Hematopoietic multipotent progenitor cell treated with erythropoietin and hydrocortisone succinate and interleukin-3 and kit ligand, for 8 days (in vitro differentiated cells): Measurements from ENCODE around the gene EMP2.
"Not testable (repeated sequence)": the region's sequence is repeated elsewhere in the genome, so short reads cannot be mapped to it uniquely, and the experiment has no call there.

Experiments used
- DNase-seq: peaks from one replicate; pipeline ENCODE4 v3.0.0-alpha.2; 2015

The EMP2 gene

DNA sequence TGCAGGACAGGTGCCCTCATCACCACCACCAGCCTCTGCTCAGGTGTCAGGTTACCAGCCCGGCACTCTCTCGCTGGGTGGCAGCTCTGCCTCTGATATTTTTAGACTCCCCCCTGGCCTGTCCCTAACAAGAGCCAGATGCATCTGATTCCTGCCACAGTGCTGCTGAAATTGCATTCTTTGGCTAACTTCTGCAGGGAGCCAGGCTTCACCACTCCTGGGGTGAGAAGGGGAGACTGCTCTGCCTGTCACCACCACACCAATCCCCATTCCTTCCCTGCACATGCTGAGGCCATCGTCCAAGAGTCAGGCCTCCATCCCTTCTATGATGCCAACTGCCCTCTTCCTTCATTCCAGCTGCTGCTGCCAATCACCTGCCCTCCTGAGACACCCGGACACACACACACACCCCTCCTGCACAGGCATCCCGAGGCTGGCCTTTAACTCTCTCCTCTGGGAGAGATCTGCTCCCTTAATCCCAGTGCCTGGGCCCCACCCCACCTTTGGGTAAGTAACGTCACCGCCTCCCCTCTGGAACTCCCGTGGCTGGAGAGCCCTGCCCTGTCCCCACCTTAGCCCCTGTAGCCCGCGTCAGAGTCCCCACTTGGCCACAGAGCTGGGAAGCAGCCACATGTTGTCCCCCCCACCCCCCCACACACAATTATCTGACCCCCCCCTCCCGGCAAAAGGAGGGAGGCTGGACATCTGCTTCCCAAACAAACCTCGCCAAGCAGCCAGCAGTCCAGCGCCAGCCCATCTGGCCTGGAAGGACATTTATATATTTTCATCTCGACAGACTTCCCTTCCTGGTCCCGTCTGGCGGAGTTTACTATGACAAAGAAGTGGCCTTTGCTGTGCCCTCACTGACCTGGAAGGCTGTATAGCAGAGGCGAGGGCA is 2.8 kb downstream of the EMP2 start:
- no peak for DNase-seq

DNA sequence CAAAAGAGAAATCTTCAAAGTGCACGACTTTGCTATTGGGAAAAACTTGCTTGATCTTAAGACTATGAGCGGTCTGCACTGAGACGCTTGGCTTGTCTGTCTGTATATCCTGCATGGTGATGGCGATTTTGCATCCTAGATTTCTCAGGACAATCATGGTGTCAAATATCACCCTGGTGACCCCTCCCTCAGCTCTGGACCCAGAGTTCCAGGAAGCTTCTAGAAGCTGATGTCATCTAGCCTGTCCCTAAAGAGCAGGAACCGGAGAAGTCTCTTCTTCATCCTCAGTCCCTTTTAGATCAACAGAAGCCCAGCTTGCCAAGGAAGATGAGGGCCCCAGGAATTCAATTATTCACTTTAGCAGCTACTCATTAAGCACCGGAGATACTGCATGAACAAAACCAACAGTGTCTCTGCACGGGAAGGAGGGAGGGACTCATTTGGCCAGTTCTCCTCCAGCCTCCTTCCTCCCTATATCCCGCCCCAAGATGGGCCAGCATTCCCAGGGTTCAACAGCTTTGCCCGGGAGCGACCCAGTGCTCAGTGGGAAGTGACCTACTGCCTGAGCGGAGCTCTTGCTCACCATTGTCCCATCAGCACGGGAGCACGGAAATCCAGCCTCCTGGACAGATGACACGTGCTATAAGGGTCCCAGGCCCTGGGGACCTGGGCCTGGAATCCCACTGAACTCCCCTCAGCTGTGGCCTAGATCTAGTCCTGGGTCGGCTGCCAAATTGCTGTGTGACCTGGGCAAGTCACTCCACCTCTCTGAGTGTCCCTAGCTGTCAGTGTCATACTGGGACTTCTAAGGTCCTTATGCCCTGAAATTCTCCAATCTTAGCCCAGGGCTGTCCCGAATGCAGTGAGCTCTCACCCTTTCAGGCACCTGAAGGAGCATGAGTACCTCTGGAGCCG is 3.8 kb downstream of the EMP2 start:
- no peak for DNase-seq

DNA sequence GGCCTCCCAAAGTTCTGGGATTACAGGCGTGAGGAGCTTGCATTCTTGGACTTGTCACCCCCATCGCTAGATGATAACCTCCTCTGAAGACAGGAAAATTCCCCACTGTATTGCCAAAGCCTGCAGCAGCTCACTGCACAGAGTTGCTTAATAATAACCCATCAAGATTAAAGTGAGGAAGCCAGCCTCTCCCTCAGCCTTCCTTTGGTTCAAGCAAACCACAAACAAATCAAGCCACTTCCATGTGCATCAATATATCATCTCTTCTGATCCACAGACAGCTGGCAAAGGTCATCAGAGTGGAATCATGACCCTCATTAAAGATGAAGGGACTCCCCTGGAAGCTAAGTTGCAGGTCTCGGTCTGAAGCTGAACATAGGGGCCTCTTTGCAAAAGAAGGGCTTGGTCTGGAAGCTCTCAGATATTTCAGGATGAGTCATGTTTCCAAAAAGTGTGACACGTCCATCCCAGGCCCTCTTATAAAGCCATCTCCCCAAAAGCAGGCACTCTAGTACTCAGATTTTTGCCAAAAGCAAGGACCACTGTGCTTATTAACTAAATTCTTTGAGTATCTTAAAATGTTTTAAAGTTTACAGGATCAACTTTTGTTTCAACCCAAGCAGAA is 4.8 kb downstream of the EMP2 start:
- no peak for DNase-seq

DNA sequence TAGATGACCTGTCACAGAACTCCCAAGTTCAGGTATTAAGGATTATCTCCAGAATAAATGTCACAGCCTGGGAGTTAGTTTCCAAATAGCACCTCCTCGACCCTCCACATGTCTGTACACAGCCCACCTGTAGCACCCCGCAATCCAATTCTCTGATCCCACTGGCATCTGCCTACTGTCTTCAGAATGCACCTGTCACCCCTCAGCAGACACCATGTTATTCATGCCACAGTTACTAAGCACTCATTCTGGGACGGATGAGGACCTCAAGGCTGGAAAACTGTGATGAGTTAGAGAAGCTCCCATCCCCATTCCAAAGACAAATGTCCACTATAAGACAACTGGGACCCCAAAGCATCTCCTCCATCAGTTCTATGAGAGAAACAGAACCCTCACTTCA is 7.8 kb downstream of the EMP2 start:
- DNase-seq, result no peak

DNA sequence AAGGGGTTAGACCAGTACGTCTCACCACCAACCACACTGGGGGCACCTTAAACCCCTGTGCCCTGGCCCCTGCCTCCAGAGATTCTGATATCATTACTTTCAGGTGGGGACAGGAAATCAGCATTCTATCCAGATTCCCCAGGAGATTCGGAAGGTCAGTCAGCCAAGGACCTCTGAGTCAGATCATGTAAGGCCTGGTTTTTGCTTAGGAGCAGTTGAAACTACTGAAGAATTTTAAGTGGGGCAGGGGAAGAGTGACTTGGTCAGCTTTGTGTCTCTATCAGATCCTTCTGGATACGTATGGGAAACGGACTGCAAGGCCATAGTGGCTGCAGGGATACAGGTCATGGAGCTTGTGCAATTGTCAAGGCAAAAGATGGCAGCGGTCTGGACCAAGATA is 9.0 kb downstream of the EMP2 start:
- no peak for DNase-seq

DNA sequence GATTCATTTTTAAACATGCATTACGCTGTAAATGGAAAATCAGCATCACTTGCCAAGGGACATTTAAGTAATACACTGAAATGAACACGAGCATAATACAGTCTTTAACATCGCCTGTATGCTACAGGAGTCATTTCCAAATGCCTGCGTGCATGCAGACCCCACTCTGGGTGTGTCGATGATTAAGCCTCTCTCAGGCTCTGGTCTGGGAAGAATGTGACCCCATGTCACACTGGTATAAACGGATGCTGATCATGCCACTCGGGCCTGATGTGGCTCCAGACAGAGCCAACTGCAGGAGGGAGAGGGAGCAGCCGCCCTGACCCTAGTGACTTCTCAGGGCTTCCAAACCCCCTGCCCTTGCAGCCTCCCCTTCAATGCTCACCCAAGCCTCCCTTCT is 10.8 kb downstream of the EMP2 start:
- no peak for DNase-seq

DNA sequence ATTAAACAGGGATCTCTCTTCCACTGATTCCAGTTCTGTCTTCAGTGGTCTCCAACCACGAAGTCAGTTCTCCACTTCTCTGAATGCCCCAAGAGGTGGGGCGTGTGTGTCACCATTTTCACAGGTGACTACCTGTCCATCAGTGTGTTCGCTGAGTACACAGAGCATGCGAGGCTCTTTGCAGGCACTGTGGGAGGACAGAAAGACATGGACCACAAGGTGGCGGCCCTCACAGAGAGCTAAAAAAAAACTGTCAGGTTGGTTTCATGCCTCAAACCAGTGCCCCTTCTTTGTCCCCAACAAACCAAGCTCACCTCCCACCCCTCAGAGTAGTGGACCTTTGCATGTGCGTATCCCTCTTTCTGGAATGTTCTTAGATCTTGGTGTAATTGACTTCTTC is 13.8 kb downstream of the EMP2 start:
- no peak for DNase-seq

DNA sequence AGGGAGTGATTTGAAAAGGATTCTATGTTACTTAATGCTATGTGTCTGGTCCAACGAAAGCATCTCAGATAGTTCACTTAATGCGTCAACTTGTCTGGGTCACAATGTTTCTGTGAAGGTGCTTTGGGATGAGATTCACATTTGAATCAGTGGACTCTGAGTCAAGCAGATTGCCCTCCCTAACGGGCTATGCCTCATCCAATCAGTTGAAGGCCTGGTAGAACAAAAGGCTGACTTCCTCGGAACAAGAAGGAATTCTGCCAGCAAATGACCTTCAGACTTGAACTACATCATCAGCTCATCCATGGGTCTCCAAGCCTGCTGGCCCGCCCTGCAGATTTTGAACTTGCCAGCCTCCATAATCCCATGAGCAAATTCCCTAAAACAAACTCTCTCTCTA is 15.2 kb downstream of the EMP2 start:
- DNase-seq, result no peak

DNA sequence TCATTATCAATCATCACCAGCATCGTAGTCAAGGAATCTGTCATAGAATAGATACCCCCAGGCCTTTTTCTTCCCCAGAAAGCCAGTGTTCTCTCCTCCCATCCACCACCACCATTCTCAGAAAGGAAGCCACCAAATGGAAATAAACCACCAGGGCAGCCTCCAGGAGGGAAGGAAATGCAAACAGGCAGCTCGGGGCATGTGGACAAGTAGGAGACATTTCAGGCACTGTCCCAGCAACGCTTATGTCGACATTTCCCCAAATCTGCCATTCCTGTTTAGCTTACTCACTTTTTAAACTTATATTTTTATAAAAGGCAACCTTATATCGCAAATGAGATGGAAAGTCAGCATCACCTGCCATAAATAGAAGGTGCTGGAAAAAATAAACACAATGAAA is 15.8 kb downstream of the EMP2 start:
- no peak for DNase-seq

DNA sequence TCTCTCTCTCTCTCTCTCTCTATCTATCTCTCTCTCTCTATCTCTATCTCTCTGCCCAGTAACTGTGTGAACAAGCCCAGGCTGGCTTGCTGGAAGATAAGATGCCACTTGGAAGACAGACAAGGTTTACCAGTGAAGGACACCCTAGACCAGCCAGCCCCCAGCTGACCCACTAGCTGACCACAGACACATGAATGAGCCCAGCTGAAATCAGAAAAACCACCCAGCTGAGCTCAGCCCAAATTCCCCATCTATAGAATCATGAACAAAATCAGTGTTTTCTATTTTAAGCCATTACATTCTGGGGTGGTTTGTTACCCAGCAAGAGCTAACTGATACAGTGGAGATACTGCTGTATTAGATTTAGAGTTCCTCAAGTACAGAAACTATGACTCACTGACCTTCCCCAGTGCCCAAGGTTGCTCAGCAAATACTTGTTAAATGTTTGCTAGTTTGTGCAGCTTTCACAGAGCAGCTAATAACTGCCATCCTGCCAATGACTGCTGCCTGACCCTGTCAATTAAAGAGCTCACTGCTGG is 18.0 kb downstream of the EMP2 start:
- DNase-seq, result no peak

DNA sequence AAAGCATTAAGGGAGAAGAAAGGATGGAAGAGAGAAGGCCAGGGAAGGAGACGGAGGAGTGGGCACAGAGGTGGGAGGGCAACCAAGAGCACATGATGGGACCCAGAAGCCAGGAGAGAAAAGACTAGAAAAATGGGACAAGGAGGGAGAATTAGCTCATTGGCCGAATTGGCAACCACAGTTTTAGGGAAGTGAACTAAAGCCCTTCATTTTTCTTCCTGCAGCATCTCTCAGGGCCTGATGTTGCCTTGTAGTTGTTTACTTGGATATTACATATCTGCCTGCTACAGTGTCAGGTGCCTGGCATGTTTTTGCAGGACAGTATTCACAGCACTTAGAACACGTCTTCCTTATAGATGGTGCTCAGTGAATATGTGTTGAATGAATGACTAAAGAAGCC is 19.0 kb downstream of the EMP2 start:
- DNase-seq, result no peak

DNA sequence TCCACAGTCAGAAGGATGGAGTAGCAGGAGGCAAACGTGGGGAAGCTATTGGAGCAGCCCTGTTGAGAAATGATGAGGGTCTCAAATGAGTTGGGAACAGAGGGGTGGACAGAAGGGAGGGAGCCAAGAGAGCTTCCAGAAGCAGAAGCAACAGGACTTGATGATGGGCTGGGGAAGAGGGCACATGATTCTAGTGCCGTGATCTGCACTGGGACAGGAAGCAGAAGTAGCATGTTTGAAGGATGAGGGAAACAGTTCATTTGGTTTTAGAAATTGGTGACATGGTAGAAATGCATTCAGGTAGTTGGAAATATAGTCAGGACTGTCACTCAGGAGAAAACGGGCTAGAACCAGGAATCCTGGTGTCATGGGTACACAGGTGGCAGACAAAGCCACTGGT is 19.4 kb downstream of the EMP2 start:
- DNase-seq, result no peak

DNA sequence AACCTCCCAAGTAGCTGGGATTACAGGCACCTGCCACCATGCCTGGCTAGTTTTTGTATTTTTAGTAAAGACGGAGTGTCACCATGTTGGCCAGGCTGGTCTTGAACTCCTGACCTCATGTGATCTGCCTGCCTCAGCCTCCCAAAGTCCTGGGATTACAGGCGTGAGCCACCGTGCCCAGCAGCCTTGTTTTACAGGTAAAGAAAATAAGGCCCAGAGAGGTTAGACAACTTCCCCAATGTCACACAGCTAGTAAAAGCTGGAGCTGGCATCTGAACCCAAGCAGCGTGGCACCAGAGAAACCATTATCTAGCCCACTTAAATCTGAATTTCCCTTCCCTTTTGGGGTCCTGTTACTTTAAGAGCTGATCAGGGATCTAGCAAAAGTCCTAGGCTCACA is 20.6 kb downstream of the EMP2 start:
- not testable (repeated sequence) for DNase-seq

DNA sequence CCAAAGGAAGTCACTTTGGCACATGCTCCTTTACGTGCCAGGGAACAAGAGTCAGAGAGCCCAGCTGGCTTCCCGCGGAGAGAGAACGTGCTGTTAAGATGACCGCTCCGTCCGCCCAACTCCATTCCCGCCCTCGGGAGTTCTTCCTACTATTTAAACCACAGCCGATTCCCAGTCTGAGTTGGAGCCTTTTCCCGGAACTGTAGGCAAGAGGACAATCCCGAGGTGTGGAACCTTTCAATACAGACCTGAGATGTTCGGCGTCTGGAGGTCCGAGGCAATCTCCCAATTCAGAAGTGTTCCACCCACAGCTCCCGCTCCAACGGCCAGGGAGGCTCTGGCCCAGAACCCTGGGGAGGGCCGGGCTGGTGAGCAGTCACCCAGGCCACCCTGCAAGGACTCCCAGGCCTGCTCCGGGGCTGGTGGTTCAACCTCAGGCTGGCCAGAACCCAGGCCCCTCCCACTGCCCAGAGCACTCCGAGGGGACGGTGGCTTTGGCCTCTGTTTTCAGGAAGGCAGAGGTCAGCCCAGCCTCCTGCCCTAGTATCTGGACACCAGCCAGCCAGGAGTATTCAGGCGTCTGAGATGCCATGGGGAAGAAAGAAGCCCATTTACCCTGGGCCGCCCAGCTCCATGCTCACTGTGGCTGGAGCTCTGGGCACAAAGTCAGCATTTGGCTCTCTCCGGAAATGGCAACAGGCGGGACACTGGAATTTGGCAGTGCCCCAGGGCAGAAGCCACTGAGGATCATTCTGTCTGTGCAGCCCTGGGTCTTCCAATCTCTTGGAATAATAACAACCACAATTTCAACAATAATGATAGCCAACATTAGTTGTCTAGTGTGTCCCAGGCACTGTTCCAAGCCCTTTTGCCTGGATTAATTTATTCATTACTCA is 21.4 kb downstream of the EMP2 start:
- DNase-seq, result no peak

DNA sequence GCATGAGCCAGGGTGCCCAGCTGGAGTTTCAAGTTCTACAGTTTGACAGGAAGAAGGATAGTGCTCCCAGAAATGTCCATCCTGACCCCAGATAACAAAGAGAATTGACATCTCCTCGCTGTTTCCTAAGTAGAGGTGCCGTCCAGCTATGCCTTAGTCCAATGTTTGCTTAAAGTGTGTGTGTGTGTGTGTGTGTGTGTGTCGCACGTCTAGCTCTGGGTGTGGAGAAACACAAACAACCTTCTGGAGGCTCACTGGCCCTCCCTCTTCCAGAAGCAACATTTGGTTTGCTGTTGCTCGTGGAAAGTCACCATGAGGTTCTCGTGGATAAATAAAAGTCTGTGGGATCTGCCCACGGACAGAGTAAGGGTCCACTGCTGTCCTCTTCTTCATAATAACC is 22.1 kb downstream of the EMP2 start:
- DNase-seq, result no peak

DNA sequence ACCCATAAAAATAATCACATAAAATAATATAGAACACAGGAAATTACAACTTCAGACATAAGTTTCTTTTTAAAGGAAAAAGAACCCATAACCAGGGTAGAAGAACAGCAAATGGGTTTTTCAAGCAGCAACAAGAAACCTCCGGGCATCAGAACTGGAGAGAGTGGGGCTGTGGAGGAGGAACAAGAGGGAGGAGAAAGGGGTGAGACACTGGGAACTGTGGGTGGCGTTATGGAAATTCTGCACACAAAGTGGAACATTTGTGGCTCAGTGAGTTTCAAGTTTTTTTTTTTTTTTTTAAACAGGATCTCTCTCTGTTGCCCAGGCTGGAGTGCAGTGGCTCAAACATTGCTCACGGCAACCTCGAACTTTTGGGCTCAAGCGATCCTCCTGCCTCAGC is 22.6 kb downstream of the EMP2 start:
- no peak for DNase-seq

DNA sequence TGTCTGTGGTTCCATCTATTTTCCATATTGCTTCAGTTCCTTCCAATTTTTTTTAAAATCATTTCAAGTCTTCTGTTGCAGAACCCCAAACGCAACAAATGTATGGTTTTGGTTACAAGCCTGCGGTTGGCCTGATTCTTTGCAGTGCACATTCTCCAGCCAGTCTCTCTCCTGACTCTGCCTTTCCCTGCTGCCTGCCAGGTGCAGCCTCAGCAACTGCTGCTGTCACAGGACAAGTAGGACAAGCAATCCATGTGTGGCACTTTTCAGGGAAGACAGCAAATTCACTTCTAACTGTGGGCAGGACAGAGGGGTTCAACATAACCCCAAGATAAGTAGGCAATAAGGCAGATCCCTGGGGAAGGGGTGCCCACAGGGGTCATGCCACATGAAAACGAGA is 24.2 kb downstream of the EMP2 start:
- DNase-seq, result no peak

DNA sequence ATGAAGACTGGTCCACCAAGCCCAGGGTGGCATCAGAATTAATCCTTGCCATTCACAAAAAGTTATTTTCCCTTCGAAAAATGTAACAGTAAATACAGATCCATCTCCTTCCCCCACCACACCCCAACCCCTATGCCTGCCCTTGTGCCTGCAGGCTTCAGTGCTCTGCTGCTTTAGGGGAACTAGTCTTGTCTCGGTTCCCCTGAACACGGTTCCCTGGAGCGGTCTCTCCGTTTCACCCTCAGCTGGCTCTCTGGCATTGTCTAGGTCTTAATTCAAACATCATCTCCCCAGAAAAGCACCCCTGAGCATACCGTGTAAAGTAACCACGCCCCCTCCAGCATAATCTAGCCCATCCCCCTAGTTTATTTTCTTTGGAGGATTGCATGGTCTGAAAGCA is 25.8 kb downstream of the EMP2 start:
- DNase-seq, result no peak

DNA sequence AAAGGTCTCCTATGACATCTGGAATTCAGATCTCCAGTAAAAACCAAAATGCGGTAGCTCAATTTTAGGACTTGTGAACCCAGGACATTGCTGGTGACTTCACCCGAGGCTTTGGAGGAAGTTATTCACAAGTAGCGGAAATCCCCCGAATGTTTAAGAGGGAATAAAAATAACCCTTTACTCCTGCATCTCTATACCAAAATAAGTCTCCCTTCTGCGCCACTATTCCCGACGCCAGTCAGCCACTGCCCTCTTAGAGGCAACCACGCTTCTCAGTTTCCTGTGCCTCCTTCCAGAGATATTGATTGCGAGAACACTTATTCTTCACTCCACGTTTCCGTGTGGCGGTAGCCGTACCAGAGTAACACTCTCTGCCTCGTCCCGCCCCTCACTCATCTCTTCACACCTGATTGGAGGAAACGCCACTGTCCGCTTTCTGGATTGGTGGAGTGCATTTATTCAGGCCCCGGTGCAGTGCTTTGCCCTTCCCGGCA is 27.4 kb downstream of the EMP2 start:
- DNase-seq, result peak; percentile 49

DNA sequence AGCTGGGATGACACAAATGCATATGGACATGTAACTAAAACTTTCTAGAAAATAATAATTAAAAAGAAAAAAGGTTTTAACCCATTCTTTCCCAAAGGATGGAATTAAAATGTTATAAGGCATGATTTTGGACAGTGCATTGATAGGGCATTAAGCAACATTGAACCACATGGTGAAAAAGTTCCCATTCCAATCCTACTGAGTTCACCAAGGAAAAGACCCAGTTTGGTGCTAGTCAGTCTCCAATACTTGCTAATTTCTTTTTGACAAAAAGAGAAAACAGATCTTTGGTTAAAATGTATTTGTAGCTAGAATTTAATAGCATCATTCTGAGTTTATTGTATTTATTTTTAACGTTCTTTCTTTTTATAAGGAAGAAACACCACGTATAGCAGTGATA is 28.1 kb downstream of the EMP2 start:
- DNase-seq, result no peak

DNA sequence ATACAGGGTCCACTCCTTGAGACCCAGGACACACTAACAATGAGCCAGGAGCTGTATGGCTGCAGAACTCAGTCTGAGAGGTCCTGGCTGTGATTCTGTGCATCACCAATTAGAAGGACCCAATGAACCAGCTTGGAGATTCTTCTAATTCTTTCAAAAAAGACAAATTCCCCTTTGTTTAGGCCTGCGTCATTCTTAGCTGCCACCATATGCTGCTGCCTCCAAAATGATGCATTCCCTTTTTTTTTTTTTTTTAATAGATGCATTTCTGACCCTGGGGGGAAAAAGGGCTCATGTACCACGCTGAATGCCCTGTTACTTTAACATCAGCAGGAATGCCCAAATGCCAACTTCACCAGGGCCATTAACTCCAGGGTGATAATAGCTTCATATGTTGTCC is 28.5 kb downstream of the EMP2 start:
- no peak for DNase-seq

DNA sequence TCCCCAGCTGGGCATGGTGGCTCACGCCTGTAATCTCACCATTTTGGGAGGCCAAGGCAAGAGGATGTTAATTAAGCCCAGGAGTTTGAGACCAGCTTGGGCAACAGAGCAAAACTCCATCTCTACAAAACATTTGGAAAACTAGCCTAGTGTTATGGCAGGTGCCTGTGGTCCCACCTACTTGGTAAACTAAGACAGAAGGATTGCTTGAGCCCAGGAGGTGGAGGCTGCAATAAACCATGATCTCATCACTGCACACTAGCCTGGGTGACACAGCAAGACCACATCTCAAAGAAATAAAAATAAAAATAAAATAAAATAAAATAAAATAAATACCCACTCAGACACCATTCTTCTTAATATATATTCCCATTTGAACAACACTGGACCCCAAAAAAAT is 32.0 kb downstream of the EMP2 start:
- DNase-seq, result no peak
